Trophoblast cell (in vitro differentiated cells and primary cell): ENCODE results near the gene VCPKMT.

Experiments used
- DNase-seq, 2 donors: peaks; one replicate each; pipeline ENCODE4 v3.0.0-alpha.2; 2016
- H2AFZ ChIP-seq: 2 replicates; pipeline ENCODE4 v1.6.1; 2013; ENCODE audit warnings: low read length, moderate library complexity, mild to moderate bottlenecking; ENCODE audit not compliant: insufficient read depth, poor library complexity
- H2AK5ac ChIP-seq: 2 replicates; pipeline ENCODE4 v1.6.1; 2013; ENCODE audit warnings: mild to moderate bottlenecking, low read length
- H2BK120ac ChIP-seq: 2 replicates; pipeline ENCODE4 v1.6.1; 2013; ENCODE audit warnings: low read length, mild to moderate bottlenecking, moderate library complexity; ENCODE audit not compliant: insufficient read depth, poor library complexity
- H2BK12ac ChIP-seq: 2 replicates; pipeline ENCODE4 v1.6.1; 2013; ENCODE audit warnings: mild to moderate bottlenecking, low read length, moderate library complexity
- H2BK5ac ChIP-seq: 2 replicates; pipeline ENCODE4 v1.6.1; 2013; ENCODE audit warnings: low read length, low read depth, moderate library complexity, mild to moderate bottlenecking; ENCODE audit not compliant: poor library complexity
- H3K14ac ChIP-seq: 2 replicates; pipeline ENCODE4 v1.6.1; 2013; ENCODE audit warnings: mild to moderate bottlenecking, low read length
- H3K18ac ChIP-seq: 2 replicates; pipeline ENCODE4 v1.6.1; 2013; ENCODE audit warnings: mild to moderate bottlenecking, low read length
- H3K23ac ChIP-seq: 2 replicates; pipeline ENCODE4 v1.6.1; 2013; ENCODE audit warnings: low read length
- H3K27ac ChIP-seq: 2 replicates; pipeline ENCODE4 v1.5.1; 2013; ENCODE audit warnings: low read depth, mild to moderate bottlenecking, inconsistent platforms, low read length, moderate library complexity
- H3K27me3 ChIP-seq: 2 replicates; pipeline ENCODE4 v1.6.1; 2013; ENCODE audit warnings: inconsistent platforms, mild to moderate bottlenecking, low read length, moderate library complexity; ENCODE audit not compliant: insufficient read depth
- H3K36me3 ChIP-seq, 2 experiments: 1 replicate in 1 of 2; 2 replicates in 1 of 2; pipeline ENCODE4 v1.6.1; 2013; ENCODE audit warnings: low read length in 2 of 2, mild to moderate bottlenecking in 2 of 2, moderate library complexity in 1 of 2; ENCODE audit not compliant: insufficient read depth in 2 of 2, control insufficient read depth in 1 of 2
- H3K4ac ChIP-seq: 2 replicates; pipeline ENCODE4 v1.6.1; 2013; ENCODE audit warnings: low read depth, mild to moderate bottlenecking, low read length, moderate library complexity
- H3K4me1 ChIP-seq, 2 experiments: 1 replicate in 1 of 2; 2 replicates in 1 of 2; pipeline ENCODE4 v1.6.1; 2013; ENCODE audit warnings: low read length in 2 of 2, mild to moderate bottlenecking in 2 of 2, moderate library complexity in 1 of 2; ENCODE audit not compliant: insufficient read depth in 2 of 2, control insufficient read depth in 1 of 2
- H3K4me2 ChIP-seq: 2 replicates; pipeline ENCODE4 v1.6.1; 2013; ENCODE audit warnings: inconsistent platforms, mild to moderate bottlenecking, low read length, moderate library complexity
- H3K4me3 ChIP-seq: 2 replicates; pipeline ENCODE4 v1.5.1; 2013; ENCODE audit warnings: mild to moderate bottlenecking, low read depth, low read length, inconsistent platforms
- H3K79me1 ChIP-seq: one replicate; pipeline ENCODE4 v1.6.1; 2013; ENCODE audit warnings: low read length
- H3K79me2 ChIP-seq: 2 replicates; pipeline ENCODE4 v1.6.1; 2013; ENCODE audit warnings: low read length, mild to moderate bottlenecking; ENCODE audit not compliant: control insufficient read depth, insufficient read depth, poor library complexity
- H3K9ac ChIP-seq: 2 replicates; pipeline ENCODE4 v1.6.1; 2013; ENCODE audit warnings: mild to moderate bottlenecking, low read length
- H3K9me3 ChIP-seq: 2 replicates; pipeline ENCODE4 v1.6.1; 2013; ENCODE audit warnings: low read depth, mild to moderate bottlenecking, control low read depth, inconsistent platforms, low read length; ENCODE audit not compliant: insufficient read depth
- H4K12ac ChIP-seq: 2 replicates; pipeline ENCODE4 v1.6.1; 2013; ENCODE audit warnings: low read depth, mild to moderate bottlenecking, low read length, moderate library complexity
- H4K8ac ChIP-seq: 2 replicates; pipeline ENCODE4 v1.6.1; 2013; ENCODE audit warnings: low read depth, mild to moderate bottlenecking, low read length, moderate library complexity
- H4K91ac ChIP-seq: one replicate; pipeline ENCODE4 v1.6.1; 2013; ENCODE audit warnings: low read depth, mild to moderate bottlenecking, low read length, moderate library complexity
- WGBS: extraction: QIAGEN DNeasy Blood & Tissue Kit; methylation state at CpG from one replicate; pipeline ENCODE4 v1.1.7; 2013; ENCODE audit warnings: missing lambda C conversion rate; ENCODE audit not compliant: insufficient read length, insufficient coverage; ENCODE audit errors: extremely low coverage; 5-methylcytosine and 5-hydroxymethylcytosine counted together

VCPKMT gene

DNA sequence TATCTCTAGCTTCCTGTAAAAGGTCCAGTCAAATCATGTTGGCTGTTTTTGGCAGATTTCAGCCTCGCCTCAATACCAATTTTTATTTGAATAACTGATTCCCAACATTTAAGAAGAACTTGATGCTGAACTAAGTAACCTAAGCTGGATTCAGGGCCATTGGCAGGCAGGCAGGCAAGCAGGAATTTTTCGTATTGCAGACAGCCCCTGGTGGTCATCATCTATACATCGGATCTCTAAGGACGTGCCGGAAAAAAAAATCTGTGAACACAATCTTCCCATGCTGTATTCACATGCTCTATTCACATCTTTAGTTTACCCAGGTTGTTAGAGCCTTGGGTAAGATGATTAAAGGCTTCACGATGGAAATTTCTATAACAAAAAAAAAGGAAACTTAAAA lies 7.0 kb downstream of the VCPKMT start:
- no peak overlapping the region for H4K8ac ChIP-seq
- H3K79me1 ChIP-seq, result no peaks in the 10 kb centered on the region
- no peak overlapping the region for H3K23ac ChIP-seq
- no peaks in the 10 kb centered on the region for H3K27me3 ChIP-seq
- H2BK5ac ChIP-seq, result no peak overlapping the region
- no peak overlapping the region for H2AFZ ChIP-seq
- no peak overlapping the region for H3K4me2 ChIP-seq
- no peaks in the 10 kb centered on the region for H3K79me2 ChIP-seq
- WGBS, result no CpG with 5 or more reads among the region's 6 CpGs
- no peak overlapping the region for H2BK120ac ChIP-seq
- H3K4ac ChIP-seq, result no peak overlapping the region
- H4K91ac ChIP-seq, result no peak overlapping the region
- no peak overlapping the region for H2BK12ac ChIP-seq
- DNase-seq, result peak; percentile 15 to 39
- no peak overlapping the region for H3K14ac ChIP-seq
- no peak overlapping the region for H3K27ac ChIP-seq
- no peak overlapping the region for H3K4me3 ChIP-seq
- no peak overlapping the region for H4K12ac ChIP-seq
- no peaks in the 10 kb centered on the region for H3K4me1 ChIP-seq
- H3K9ac ChIP-seq, result no peak overlapping the region
- no peak overlapping the region for H2AK5ac ChIP-seq
- no peaks in the 10 kb centered on the region for H3K9me3 ChIP-seq
- peaks cover 24 to 29% of the 10 kb centered on the region in 2 experiments for H3K36me3 ChIP-seq
- H3K18ac ChIP-seq, result no peak overlapping the region

GRCh38 chr14:50107850-50108249 lies 8.5 kb downstream of the VCPKMT start:
- Histone ChIP-seq H3K4me3 (no peak overlapping the region), H2AFZ (no peak overlapping the region), H4K12ac (no peak overlapping the region), H3K14ac (no peak overlapping the region), H2BK120ac (no peak overlapping the region), H3K4me2 (no peak overlapping the region), H3K27me3 (no peaks in the 10 kb centered on the region), H2AK5ac (no peak overlapping the region), H2BK12ac (no peak overlapping the region), H4K91ac (no peak overlapping the region), H3K4me1 (no peaks in the 10 kb centered on the region), H3K4ac (no peak overlapping the region), H3K9me3 (no peaks in the 10 kb centered on the region), H3K18ac (no peak overlapping the region), H3K79me1 (peaks cover 5% of the 10 kb centered on the region), H3K23ac (no peak overlapping the region), H2BK5ac (no peak overlapping the region), H3K36me3 (peaks cover 22 to 26% of the 10 kb centered on the region in 2 experiments), H3K27ac (no peak overlapping the region), H3K9ac (no peak overlapping the region), H4K8ac (no peak overlapping the region), H3K79me2 (no peaks in the 10 kb centered on the region)
- DNase-seq, result no peak
- WGBS, result no CpG with 5 or more reads among the region's 2 CpGs

GRCh38 chr14:50106178-50106577 lies 10.2 kb downstream of the VCPKMT start:
- Histone ChIP-seq H3K36me3 (peaks cover 14 to 16% of the 10 kb centered on the region in 2 experiments), H2BK120ac (no peak overlapping the region), H4K91ac (no peak overlapping the region), H2AFZ (no peak overlapping the region), H3K9me3 (no peaks in the 10 kb centered on the region), H3K9ac (no peak overlapping the region), H3K79me1 (peaks cover 9% of the 10 kb centered on the region), H3K4me2 (no peak overlapping the region), H3K27me3 (no peaks in the 10 kb centered on the region), H2BK5ac (no peak overlapping the region), H3K18ac (no peak overlapping the region), H2AK5ac (no peak overlapping the region), H4K8ac (no peak overlapping the region), H3K4me3 (no peak overlapping the region), H2BK12ac (no peak overlapping the region), H3K79me2 (no peaks in the 10 kb centered on the region), H3K4me1 (peaks cover 3% of the 10 kb centered on the region in 2 experiments), H3K14ac (no peak overlapping the region), H3K27ac (no peak overlapping the region), H3K23ac (no peak overlapping the region), H3K4ac (no peak overlapping the region), H4K12ac (no peak overlapping the region)
- no peak for DNase-seq
- WGBS, result no CpG with 5 or more reads among the region's 4 CpGs

- Histone ChIP-seq H2BK5ac (peak overlapping the region; percentile 66), H4K91ac (peak overlapping the region; percentile 67), H3K4me2 (no peak overlapping the region), H3K4ac (peak overlapping the region; percentile 24), H3K14ac (peak overlapping the region; percentile 67), H3K79me1 (peaks cover 9% of the 10 kb centered on the region), H3K4me3 (no peak overlapping the region), H3K9me3 (no peaks in the 10 kb centered on the region), H2AFZ (no peak overlapping the region), H2AK5ac (no peak overlapping the region), H2BK12ac (peak overlapping the region; percentile 73), H2BK120ac (peak overlapping the region; percentile 53), H3K27me3 (no peaks in the 10 kb centered on the region), H3K18ac (no peak overlapping the region), H4K8ac (peak overlapping the region; percentile 69), H4K12ac (no peak overlapping the region), H3K36me3 (peaks cover 7 to 8% of the 10 kb centered on the region in 2 experiments), H3K79me2 (no peaks in the 10 kb centered on the region), H3K9ac (no peak overlapping the region), H3K27ac (peak overlapping the region; percentile 15), H3K23ac (no peak overlapping the region), H3K4me1 (peaks cover 3% of the 10 kb centered on the region in 2 experiments)
- DNase-seq, result no peak
- no CpG with 5 or more reads among the region's 6 CpGs for WGBS
Observed at GRCh38 chr14:50103558-50103957, 12.8 kb downstream of the VCPKMT start.
